Stimulated activated CD8-positive, alpha-beta memory T cell treated with anti-CD3 and anti-CD28 coated beads, Interleukin-15, amount 100 ng/mL, for 4 hours (primary cell): ENCODE data around the gene EXOC3L2.
"Not testable (repeated sequence)": the region's sequence is repeated elsewhere in the genome, so short reads cannot be mapped to it uniquely, and the experiment has no call there.

Experiments
- DNase-seq, 2 donors: peaks; one replicate each; pipeline ENCODE4 v3.0.0-alpha.2; 2020; ENCODE audit warnings: low read depth in 2 of 2

The EXOC3L2 gene

DNA sequence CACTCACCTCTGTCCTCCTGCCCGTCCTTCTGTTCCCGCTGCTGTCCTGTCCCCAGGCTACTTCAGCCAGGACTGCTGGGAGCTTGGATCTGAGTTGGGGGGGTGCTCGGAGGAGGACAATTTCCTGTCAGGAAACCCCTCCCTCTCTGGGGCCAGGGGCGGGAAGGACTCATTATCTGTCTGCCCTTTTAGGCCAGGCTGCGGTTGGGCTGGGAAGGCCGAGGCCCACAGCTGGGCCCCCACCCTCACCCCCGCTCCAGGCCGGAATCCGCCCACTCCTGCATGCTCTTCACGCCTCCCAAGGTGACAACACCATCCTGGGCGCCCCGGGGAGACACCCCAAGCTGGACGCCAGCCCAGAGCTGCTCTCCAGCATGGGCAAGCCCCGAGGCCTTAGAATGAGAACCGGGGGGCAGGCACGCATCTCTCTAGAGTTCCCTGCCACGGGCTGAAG, at the start of gene EXOC3L2:
EXOC3L2 (minus strand) TSS at position 74 of the 454 bp plus-strand sequence. CDS start 6,362 bp downstream, outside the sequence.
- DNase-seq = no peak

DNA sequence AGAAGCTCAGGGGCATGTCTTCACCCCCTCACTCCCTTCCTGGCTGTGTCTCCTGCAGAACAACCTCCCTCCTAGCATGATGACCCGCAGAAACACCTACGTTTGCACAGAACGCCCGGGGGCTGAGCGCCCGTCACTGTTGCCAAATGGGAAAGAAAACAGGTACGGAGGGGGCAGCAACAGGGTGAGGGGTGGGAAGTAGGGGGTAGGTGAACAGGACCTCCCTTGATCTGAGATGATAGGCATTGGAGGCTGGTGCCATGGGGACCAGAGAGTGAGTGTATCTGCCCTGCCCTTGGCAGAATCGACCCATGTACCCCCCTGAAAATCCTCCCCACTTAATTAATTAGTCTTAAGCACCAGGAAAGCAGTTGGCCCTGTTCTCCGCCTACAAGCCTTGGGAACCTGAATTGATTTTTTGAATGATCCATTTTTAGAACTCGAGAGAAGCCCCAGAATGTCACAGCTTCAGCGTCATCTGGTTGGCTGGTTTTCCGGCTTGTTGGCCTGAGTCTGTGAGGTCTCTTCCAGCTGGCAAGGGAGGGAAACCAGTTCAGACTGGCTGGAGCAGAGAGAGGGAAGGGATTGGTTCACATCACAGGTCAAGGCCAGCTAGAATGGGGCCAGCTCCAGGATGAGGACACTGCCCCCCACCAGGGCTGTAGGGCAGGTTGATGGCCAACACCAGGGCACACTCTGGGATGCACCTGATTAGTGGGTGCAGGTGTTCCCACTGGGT, 49.3 kb upstream of the EXOC3L2 start:
- DNase-seq = no peak

DNA sequence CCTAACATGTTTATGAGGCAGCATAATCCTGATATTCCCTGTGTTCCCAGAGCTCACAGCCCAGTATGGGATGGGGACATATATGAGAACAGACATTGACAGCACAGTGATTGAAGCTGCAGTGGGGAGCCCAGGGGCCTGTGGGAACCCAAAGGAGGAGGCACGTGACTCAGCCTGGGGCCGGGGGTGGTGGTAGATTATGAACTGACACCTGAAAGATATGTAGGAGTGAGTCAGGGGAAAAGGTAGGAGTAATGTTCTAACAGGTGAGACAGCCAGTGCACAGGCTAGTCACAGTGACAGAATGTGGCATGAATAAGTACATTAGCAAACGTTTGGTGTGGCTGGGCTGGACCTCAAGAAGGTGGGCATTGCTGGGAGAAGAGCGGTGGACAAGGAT, 48.5 kb upstream of the EXOC3L2 start:
- DNase-seq = no peak

DNA sequence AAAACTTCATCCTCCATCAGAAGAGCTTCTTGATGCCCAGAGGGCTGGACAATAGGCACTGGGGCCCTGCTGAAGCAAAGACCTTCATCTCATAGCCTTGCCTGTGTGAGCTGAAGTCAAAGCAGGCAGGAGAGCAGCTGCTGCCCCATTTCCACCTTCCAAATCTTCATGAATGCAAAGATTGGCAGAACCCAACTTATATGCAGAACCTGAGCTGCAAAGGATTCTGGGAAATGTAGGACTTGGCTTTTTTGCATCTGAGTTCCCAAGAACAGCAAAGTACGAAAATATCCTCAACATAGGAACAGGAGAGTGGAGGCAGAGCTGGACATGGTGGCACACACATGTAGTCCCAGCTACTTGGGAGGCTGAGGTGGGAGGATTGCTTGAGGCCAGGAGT, 46.6 kb upstream of the EXOC3L2 start:
- DNase-seq = no peak

DNA sequence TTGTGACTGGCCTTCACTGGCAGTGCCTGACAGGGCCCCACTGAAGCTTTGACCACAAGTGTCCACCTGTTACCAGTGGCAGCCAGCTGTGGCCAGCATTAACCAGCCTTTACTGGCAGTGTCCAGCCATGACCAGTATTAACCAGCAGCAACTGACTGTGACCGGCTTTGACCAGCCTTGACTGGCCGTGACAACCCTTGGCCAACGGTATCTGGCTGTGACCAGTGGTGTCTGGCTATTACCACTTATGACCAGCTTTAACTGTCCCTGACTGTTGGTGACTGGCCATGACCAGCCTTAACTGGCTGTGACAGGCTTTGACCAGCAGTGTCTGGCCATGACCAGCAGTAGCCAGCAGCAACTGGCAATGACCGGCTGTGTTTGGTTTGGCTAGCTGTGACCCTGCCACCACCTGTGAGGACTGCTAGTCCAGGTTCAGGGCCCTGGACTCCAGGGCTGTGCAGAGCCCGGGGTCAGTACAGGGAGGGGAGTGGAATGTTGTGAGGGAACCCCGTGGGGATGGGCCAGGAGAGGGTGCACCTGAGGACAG, 45.2 kb upstream of the EXOC3L2 start:
- DNase-seq = no peak

GRCh38 chr19:45283443-45284033, 38.3 kb upstream of the EXOC3L2 start:
- no peak for DNase-seq

DNA sequence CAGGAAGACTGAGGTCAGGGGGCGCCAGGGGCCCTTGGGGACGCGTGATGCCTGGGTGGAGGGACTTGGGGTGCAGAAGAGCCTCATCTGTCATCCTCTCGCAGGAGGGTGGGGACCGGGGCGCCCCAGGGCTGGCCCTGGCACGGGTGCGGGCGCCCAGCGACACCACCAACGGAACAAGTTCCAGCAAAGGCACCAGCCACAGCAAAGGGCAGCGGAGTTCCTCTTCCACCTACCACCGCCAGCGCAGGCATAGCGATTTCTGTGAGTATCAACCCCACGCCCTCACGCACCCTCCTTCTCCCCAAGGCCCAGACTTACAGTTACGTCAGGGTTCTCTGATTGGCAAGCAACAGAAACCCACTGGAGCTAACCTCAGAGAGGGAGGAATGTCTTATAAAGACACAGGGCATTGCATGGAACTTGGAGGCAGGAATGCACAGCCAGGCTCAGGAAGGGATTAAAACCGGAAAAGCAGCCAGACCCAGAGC, 35.3 kb upstream of the EXOC3L2 start:
- no peak for DNase-seq

DNA sequence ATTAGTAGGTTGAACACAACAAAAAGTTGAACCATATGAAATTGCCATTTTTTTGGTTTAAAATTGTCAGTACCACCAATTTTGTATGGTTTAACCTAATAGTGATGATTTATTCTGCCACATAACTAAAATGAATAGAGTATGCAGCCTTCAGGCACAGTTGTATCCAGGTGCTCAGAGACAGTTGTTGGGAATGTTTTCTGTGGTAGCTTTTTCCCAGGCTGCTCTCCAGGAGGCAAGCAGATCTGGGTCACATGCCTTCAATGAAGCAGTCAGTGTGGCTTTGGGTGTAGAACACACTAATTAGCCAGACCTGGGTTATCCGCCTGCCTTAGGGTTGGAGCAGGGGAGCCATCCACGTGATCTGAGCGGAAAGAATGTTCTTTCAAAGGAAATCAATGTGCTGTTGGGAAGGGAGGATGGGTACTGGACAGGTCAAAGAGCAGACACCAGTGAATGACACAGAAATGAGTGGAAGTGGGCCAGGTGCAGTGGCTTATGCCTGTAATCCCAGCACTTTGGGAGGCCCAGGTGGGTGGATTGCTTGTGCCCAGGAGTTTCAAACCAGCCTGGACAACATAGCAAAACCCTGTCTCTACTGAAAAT, 34.5 kb upstream of the EXOC3L2 start:
- no peak for DNase-seq

GRCh38 chr19:45278087-45278486, 32.9 kb upstream of the EXOC3L2 start:
- no peak for DNase-seq

DNA sequence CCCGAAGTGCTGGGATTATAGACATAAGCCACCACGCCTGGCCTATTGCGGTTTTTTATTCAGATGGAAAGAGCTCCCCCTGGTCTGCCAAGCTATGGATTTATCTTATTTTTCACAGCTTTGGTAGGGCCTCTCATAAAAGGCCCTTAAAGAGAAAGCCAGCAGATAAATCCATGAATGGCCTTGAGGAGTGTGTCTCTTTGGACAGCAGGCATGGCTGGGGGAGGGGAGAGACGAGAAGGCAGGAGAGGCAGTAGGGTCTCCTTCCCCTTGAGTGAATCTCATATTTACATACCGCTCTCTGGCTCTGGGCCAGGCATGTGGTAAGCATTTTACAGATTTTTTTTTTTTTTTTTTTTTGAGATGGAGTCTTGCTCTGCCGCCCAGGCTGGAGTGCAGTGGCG, 31.1 kb upstream of the EXOC3L2 start:
- no peak for DNase-seq

DNA sequence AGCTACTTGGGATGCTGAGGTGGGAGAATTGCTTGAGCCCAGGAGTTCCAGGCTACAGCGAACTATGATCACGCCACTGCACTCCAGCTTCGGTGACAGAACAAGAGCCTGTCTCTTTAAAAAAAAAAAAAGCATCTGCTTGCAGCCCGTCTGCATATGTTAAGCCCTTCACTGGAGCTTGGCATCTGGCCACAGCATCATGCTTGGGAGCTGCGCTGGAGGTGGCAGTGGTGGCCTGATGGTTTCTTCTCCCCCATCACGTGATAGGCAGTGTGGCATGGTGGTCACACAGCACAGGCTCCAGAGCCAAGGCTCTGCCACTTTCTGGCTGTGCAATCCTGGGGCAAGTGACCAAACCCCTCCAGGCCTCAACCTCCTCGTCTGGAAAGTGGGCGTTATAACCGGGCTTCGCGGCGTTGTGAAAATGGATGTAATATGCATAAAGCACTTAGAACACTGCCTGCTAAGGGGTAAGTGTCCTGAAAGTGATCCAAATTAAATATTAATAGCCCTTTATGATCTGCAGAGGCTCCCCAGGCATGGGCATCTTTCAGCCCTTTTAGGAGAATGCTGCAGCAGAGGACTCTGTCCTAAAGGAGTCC, 30.3 kb upstream of the EXOC3L2 start:
- DNase-seq = no peak

DNA sequence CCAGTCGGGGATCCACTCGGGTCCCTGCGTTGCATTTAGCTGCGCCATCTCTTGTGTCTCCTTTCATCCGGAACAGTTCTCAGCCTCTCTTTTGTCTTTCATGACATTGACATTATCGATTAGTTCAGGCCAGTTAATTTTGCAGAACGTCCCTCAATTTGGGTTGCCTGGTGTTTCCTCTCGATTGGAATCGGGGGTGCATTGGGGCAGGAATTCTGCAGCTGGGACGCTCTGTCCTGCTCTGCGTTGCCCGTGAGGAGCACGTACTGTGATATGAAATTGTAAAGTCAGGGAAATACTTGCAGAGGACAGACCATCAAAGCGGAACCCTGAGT, 28.3 kb upstream of the EXOC3L2 start:
- no peak for DNase-seq

- no peak for DNase-seq
Observed at GRCh38 chr19:45271735-45272108, 26.5 kb upstream of the EXOC3L2 start.

DNA sequence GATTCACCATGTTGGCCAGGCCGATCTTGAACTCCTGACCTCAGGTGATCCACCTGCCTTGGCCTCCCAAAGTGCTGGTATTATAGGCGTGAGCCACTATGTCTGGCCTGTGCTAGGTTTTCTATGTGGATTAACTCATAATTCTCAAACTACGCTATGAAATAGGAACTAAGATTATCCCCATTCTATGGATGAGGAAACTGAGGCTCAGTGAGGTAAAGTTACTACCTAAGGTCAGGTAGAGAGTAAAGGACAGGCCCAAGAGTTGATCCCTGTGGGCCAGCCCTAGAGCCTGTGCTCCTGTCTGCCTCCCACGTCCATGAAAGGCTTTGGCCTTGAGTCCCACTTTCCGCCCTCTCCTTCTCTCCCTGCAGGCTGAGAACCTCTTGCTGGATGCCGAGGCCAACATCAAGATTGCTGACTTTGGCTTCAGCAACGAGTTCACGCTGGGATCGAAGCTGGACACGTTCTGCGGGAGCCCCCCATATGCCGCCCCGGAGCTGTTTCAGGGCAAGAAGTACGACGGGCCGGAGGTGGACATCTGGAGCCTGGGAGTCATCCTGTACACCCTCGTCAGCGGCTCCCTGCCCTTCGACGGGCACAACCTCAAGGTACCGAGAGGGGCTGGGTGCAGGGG, 26.0 kb upstream of the EXOC3L2 start:
- DNase-seq = no peak

- DNase-seq = not testable (repeated sequence)
Observed at GRCh38 chr19:45269939-45270338, 24.7 kb upstream of the EXOC3L2 start.

DNA sequence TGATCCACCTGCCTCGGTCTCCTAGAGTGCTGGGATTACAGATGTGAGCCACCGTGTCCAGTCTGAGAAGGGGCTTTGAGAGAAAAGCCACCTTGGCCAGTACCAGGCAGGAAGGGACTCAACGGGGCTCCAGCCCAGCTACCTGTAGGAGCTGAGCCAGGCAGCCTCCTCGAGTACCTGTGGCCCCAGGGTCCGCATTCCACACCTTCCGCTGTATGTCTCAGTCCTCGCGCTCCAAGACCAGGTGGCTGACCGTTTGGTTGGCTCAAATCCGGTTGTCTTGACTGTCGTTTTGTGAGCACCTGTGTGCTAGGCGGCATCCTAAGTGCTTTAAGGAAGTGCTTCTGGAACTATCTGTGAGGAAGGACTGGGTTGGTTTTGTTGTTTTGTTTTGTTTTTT, 22.1 kb upstream of the EXOC3L2 start:
- no peak for DNase-seq

GRCh38 chr19:45265375-45265774, 20.2 kb upstream of the EXOC3L2 start:
- DNase-seq = no peak

DNA sequence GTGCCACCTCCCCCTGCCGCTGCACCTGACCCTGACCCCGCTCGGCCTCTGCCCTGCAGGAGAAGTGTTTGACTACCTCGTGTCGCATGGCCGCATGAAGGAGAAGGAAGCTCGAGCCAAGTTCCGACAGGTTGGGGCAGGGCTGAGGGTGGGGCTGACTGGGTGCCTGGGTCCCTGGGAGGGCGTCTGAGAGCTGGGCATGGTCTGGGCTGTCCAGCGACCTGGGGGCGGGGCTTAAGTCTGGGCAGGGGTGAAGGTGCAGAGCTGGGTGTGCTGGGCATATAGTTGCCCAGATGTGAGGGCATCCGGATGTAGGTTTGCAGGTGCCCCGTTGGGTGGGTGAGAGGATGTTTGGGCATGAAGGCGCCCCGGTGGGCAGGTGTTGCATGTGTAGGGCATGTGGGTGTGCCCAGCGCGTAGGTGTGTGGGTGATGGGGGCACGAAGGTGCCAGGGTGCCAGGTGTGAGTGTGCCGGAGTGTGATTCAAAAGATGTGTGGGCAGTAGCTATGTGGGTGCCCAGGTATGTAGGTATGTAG, 19.6 kb upstream of the EXOC3L2 start:
- DNase-seq = no peak

GRCh38 chr19:45263013-45263412, 17.8 kb upstream of the EXOC3L2 start:
- no peak for DNase-seq

DNA sequence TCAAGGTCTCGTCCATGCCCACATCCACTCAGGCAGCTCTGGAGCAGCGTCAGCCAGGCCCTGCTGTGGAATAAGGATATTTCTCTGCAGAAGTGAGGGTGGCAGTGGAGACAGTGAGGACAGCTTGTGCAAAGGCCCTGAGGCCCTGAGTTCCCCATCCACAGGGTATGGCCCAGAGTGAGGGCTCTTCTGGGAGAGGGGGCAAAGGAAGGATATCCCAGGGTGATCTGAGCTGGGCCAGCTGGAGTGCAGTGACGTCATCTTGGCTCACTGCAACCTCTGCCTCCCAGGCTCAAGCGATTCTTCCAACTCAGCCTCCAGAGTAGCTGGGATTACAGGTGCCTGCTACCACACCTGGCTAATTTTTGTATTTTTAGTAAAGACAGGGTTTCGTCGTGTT, 17.4 kb upstream of the EXOC3L2 start:
- DNase-seq = no peak

DNA sequence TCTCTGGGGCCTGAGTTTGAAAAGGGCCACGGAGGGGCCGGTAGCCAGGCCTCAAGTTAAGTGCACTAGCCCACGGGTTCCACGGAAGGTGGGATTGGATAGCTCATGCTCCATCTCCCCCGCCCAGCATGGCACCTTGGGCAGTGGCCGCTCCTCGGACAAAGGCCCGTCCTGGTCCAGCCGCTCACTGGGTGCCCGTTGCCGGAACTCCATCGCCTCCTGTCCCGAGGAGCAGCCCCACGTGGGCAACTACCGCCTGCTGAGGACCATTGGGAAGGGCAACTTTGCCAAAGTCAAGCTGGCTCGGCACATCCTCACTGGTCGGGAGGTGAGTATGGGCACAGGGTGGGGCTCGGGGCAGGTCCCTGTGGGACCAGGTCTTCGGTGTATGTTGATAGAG, 13.7 kb upstream of the EXOC3L2 start:
- no peak for DNase-seq

DNA sequence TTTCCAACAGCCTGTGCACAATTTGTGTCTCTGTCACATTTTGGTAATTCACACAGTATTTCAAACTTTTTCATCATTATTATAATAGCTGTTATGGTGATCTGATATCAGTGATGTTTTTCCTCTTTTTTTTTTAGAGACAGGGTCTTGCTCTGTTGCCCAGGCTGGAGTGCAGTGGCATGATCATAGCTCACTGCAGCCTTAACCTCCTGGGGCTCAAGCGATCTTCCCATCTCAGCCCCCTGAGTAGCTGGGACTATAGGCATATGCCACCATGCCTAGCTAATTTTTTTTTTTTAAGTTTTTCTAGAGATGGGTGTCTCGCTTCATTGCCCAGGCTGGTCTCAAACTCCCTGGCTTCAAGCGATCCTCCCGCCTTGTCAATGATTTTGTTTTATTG, 11.6 kb upstream of the EXOC3L2 start:
- no peak for DNase-seq
